CD4-positive, alpha-beta T cell treated with Interleukin-4 for 4 hours (primary cell): ENCODE data around the gene ROBO3.

ENCODE experiments used
- DNase-seq: peaks from one replicate; pipeline ENCODE4 v3.0.0-alpha.2; 2020

The ROBO3 gene

GRCh38 chr11:124893781-124894401 lies 28.7 kb downstream of the ROBO3 start:
- no peak for DNase-seq

DNA sequence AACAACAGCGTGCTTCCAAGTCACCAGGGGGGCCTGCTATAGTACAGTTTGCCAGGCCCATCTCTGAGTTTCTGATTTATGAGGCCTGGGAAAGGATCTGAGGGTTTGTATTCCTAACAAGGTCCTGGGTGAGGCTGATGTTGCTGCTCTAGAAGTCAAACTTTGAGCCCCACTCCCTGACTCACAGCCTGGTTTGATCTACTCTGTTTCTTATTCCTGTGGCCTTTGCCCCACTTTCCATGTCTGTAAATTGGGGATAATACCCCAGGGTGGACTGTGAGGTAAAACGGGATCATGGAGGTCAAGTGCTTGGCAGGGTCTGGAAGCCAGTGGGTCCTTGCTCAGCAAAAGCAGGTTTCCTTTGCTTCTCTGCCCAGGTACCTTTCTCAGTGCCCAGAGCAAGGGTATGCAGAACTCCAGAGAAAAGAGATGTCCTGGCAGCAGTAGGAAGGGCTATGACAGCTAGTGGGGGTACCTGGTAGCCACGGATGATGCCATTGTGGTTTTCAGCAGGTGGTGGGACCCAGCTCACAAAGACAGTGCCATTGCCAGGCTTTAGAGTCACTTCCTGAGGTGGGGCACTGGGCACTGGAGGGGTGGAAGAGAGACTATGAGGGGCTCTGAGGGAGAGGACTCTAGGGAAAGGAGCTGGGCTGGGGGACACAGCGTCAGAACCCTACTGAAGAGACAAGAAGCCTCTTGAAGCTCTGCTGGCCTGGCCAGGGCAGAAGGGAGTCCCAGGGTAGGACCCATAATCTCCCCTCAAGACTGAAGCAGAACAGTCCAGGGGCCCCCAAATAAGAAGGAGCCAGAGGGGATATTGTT lies 29.6 kb downstream of the ROBO3 start:
- DNase-seq, result no peak

DNA sequence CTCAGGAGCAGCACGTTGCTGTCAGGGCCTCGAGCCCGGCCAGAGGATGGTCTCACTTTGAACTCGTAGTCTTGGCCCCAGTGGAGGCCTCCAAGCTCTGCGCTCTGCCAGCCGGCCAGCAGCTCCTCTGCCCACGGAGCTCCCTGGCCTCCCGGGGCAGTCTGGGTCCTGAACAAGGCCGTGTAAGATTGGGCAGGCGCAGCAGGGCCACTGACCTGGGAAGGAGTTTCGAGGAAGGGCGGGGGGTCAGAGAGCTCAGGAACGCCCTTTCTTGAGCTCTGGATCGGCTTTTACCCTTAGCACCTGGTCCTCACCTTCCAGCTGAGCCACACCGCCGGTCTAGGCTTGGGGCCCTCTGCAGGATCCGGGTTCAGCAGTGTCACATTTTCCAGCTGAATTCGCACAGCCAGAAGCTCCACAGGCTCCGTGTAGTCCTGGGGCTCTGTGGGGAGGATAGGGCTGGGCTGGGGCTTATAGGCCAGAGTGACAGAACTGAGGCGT lies 30.3 kb downstream of the ROBO3 start:
- DNase-seq, result no peak

GRCh38 chr11:124896071-124896750 lies 31.0 kb downstream of the ROBO3 start:
- DNase-seq, result no peak

GRCh38 chr11:124896821-124897391 lies 31.7 kb downstream of the ROBO3 start:
- DNase-seq, result no peak

DNA sequence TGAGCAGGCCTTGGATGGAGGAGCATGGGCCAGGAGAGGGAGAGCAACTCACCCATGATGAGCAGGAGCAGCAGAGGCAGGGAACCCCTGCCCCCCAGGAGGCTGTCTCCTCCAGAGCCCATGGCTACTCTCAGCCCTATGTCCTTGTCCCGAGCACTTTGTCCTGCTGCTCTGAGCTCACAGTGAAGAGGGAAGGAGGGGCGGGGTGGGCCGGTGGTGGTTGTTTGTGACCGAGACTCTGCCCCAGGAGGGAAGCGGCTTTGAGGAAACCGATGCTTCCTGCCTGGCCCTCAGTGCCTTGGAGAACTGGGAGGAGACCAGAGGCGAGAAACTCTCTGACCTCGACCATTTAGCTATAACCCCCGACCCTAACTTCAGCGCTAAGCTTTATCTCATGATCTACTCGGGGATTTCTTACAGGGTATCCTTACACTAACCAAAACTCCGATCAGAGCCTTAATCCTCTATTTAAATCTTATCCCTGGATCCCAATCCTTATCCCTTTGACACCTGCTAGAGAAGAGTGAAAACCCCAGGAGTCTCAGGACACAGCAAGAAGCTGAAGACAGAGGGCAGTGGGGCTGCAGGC lies 32.5 kb downstream of the ROBO3 start, which contains the start of gene ROBO4:
Gene ROBO4, minus strand, starts transcription at position 192 of the 589 bp plus-strand sequence. Its CDS starts 70 bp downstream, at position 122.
- no peak for DNase-seq

DNA sequence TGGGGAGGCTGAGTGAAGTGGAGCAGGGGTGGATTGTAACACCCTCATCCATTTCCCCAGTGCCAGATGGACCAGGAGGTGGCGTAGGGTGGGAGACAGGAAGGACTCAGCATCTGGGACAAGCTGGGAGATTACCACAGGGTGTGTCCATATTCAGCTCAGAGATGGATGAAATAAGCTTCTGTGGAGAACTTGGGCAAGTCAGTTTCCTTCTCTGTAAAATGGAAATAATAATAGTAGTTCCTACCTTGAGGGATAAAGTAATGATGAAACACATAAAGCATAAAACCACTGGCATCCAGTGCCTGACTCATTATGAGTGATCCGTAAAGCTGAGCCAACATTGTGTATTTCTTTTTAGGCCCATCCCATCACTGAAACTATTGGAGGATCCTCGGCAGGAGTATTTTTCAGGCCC lies 33.0 kb downstream of the ROBO3 start:
- DNase-seq, result no peak

DNA sequence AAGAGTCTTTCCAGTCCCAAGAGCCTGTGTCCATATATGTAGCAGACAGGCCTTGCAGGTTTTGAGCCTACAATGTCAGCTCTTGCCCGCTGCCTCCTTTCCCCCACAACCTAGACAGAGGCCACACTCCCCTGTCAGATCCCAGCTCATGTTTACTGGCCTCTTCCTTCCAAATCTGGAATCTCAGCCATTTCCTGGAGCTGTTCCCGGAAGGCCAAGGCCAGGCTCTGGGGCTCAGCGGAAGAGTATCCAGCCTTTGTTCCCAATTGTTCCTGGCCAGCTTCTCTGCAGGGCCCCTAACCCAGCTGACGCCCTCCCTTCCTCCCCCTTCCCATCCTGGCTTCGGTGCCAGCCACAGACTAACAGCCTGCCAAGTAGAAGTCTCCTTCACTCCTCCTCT lies 33.5 kb downstream of the ROBO3 start:
- no peak for DNase-seq

DNA sequence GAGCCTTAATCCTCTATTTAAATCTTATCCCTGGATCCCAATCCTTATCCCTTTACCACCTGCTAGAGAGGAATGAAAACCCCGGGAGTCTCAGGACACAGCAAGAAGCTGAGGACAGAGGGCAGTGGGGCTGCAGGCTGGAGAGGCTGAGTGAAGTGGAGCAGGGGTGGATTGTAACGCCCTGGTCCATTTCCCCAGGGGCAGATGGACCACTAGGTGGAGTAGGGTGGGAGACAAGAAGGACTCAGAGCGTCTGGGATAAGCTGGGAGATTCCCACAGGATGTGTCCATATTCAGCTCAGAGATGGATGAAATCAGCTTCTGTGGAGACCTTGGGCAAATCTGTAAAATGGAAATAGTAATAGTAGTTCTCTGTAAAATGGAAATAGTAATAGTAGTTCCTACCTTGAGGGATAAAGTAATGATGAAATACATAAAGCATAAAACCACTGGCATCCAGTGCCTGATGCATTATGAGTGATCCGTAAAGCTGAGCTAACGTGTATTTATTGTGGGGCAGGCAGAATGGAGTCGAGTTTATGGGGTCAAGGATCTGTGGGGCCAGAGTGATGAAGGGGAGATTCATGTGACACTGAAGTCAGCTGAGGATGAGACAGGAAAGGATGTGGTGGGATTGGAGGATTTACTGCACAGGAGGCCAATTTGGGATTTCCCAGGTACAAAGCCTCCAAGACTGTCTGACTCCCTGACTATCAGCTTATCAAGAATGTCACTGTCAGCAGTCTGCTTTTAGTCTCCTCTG lies 34.3 kb downstream of the ROBO3 start:
- no peak for DNase-seq

DNA sequence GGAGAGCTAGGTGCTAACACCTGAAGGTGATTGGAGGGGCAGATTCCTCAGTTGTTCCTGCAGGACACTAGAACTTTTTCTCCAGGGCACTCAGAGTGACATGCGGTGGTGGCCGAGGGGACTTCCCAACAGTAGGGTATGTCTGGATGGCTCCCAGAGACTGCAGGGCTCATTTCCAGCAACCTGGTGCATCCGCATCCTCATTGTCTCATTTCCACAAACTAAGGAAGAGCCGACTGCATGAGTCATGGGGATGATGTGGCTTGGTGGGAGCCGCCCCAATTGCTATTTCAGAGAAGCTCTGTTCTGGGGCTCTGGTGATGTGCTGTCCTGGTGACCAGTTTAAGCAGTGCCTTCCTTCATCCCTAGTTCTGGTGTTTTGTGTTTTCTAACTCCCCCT lies 35.2 kb downstream of the ROBO3 start:
- no peak for DNase-seq

GRCh38 chr11:124902616-124903015 lies 37.4 kb downstream of the ROBO3 start:
- no peak for DNase-seq

DNA sequence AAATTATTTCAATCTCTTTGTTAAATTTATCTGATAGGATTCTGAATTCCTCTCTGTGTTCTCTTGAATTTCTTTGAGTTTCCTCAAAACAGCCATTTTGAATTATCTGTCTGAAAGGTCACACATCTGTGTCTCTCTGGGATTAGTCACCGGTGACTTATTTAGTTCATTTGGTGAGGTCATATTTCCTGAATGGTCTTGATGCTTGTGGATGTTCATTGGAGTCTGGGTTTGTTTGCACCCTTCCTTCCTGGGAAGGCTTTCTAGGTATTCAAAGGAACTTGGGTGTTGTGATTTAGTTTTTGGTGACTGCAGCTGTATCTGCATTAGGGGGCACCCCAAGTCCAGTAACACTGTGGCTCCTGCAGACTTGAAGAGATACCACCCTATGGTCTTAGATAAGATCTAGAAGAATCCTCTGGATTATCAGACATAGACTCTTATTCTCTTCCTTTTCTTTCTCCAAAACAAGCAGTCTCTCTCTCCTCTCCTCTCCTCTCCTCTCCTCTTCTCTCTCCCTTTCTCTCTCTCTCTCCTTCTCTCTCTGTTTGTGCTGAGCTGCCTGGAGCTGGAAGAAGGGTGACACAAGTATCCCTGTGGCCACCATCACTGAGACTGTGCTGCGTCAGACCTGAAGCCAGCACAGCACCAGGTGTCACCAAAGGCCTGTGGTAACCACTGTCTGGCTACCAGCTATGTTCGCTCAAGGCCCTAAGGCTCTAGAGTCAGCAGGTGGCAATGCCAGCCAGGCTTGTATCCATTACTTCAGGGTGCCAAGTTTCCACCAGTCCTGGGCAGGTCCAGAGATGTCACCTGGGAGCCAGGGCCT lies 50.5 kb downstream of the ROBO3 start:
- DNase-seq, result no peak

DNA sequence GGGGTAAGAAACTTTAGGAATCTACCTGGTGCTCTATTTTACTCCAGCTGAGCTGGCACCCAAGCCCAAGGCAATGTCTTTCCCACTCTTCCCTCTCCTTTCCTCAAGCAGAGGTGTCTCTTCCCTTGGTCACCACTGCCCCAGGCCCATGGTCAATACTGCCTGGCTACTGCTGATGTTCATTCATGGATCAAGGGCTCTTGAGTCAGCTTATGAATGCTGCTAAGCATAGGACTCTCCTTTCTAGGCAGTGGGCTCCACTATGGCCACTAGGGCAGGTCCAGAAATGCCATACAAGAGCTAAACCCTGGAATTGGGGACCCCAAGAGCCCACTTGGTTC lies 51.1 kb downstream of the ROBO3 start:
- DNase-seq, result no peak

DNA sequence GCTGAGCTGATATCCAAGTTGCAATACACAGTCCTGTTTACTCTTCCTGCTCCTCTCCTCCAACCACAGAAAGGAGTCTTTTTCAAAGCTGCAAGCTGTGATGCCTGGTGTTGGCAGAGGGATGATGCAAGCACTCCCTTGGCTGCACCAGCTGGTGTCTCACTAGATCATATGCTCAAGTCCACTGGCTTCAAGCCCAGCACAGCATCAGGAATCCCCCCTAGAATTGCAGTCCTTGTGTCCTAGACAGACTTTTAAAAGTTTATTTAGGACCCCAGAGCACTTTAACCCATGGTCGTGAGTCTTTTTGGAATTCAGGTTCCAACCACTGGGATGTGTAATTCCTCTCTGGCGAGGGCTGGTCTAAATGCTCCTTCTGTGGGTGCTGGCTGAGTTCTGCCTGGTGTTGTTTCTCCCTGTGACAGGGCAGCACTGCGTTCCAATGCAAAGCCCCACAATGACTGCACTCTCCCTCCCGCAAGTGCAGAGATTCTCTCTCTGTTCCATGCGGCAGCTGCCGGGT lies 51.9 kb downstream of the ROBO3 start:
- DNase-seq, result no peak

DNA sequence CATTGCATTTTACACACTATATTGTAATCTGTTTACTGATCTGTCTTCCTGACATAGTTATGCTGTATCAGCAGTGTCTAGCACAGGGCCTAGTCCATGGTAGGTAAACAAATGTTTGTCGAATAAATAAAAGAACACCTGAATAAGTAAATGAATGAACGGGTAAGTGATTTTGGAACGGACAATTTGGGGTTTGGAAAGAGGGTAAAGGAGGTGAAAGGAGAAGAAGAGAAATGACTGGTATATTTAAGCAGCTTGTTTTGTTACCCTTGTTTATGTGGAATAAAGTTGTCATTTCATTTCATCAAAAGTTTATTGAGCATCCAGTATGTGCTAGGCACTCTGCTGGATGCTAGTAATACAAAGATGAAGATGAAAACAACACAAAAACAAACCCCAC lies 53.7 kb downstream of the ROBO3 start, which contains the start of gene HEPN1:
Gene HEPN1, plus strand, starts transcription at position 301 of the 400 bp plus-strand sequence.
- no peak for DNase-seq

- no peak for DNase-seq
Observed at GRCh38 chr11:124919898-124920297, 54.7 kb downstream of the ROBO3 start.

GRCh38 chr11:124920356-124920755 lies 55.1 kb downstream of the ROBO3 start:
- DNase-seq, result no peak

DNA sequence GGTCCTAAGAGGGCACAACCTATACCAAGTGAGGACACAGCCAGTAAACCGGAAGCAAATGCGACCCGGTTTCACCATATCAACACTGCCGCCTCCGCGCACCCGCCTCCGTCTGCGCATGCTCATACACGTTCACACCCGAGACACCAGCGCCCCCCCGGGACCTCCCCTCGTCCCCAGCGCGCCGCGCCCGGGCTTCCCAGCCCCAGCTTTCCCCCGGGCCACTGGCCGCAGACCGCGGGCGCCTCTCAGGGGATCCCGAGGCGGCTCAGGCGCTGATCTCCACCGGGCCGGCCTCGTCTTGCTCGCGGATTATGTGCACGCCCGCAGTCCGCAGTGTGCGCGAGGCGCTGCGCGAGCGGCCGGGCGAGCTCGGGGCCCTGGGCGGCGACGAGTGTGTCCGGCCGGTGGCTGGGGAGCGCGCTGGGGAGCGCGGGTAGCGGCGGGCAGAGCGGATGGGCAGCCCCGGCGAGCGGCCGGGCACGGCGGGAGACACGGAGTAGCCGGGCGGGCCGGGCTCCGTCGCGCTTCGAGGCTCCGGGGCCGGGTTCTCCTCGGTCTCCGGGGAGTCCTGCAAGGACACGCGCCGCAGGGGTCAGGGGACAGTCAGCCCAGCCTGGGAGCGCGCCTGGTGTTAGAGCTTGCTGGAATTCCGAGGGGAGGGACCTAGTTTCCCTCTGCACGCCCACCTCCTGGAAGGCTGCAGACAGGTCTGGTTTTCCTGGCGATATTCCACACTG lies 55.8 kb downstream of the ROBO3 start:
- DNase-seq, result peak; percentile 81

DNA sequence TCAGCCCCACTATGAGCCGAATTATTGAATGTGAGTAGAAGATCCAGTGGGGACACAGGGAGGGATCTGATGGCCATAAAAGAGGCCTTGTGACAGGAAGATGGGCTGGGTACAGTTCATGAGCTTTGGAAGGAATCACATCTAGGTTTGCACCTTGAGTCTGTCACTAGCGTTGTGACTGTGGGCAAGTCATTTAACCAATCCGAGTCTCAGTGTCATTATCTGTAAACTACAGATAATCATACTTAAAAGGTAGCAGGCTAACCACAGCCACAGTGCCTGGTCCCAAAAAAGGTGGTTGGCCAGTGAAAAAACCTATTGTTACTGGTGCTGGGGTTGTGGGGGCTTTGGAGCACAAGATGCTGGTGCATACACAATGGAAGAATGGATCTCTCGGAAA lies 57.6 kb downstream of the ROBO3 start:
- DNase-seq, result no peak

GRCh38 chr11:124923296-124923695 lies 58.1 kb downstream of the ROBO3 start:
- DNase-seq, result no peak
